ENCODE measurements around the gene GIT2. TPM values are rescaled to one million over a fixed set of nuclear protein-coding genes. Genes with fewer than 3 reads are reported as not detected.
A peak's percentile ranks its signal among the peaks of the same experiment; 100 is the strongest.

GIT2 gene
- total RNA-seq (2012; rRNA removed): 26.1 and 35.6 TPM in 2 replicates

- Histone ChIP-seq H3K9me3 (replicated peaks; ENCODE audit: low read length) (no peaks in the 10 kb centered on the region), H3K4me1 (ENCODE audit: control insufficient read depth, insufficient read depth, low read length) (peaks cover 26% of the 10 kb centered on the region), H3K4me2 (ENCODE audit: low read length) (peak within 1 kb of the TSS; percentile 92), H3K36me3 (ENCODE audit: insufficient read depth, low read length) (peaks cover 6% of the 10 kb centered on the region), H3K4me3 (ENCODE audit: low read length) (peak within 1 kb of the TSS; percentile 83), H3K9ac (ENCODE audit: low read depth, low read length) (peak within 1 kb of the TSS; percentile 93), H3K27me3 (ENCODE audit: control insufficient read depth, insufficient read depth, low read length) (no peaks in the 10 kb centered on the region)
These were observed at the start of gene GIT2 for GRCh38 chr12:109995686-109996482. Gene GIT2 (minus strand): TSS chr12:109996368. CDS start chr12:109996224, 144 bp downstream.

GRCh38 chr12:110042264-110042663 is 46.1 kb upstream of the GIT2 start:
- Histone ChIP-seq H3K36me3 (ENCODE audit: insufficient read depth, low read length) (peaks cover 31% of the 10 kb centered on the region), H3K4me3 (ENCODE audit: low read length) (no peak overlapping the region)

GRCh38 chr12:110039085-110039807 is 43.1 kb upstream of the GIT2 start:
- Histone ChIP-seq H3K4me1 (ENCODE audit: control insufficient read depth, insufficient read depth, low read length) (peaks cover 23% of the 10 kb centered on the region), H3K27me3 (ENCODE audit: control insufficient read depth, insufficient read depth, low read length) (no peaks in the 10 kb centered on the region), H3K4me2 (ENCODE audit: low read length) (peak overlapping the region; percentile 67), H3K9me3 (replicated peaks; ENCODE audit: low read length) (no peaks in the 10 kb centered on the region), H3K4me3 (ENCODE audit: low read length) (no peak overlapping the region), H3K36me3 (ENCODE audit: insufficient read depth, low read length) (peaks cover 54% of the 10 kb centered on the region), H3K9ac (ENCODE audit: low read depth, low read length) (peak overlapping the region; percentile 65)

More at GRCh38 chr12:110042264-110042663, 46.1 kb upstream of the GIT2 start:
- no peaks in the 10 kb centered on the region for H3K27me3 ChIP-seq (ENCODE audit: control insufficient read depth, insufficient read depth, low read length)
- no peak overlapping the region for H3K4me2 ChIP-seq (ENCODE audit: low read length)
- H3K4me1 ChIP-seq (ENCODE audit: control insufficient read depth, insufficient read depth, low read length): peaks cover 27% of the 10 kb centered on the region
- H3K9ac ChIP-seq (ENCODE audit: low read depth, low read length): no peak overlapping the region
- no peaks in the 10 kb centered on the region for H3K9me3 ChIP-seq (replicated peaks; ENCODE audit: low read length)

GRCh38 chr12:110038741-110039084 is 42.5 kb upstream of the GIT2 start:
- H3K27me3 ChIP-seq (ENCODE audit: control insufficient read depth, insufficient read depth, low read length): no peaks in the 10 kb centered on the region
- peaks cover 59% of the 10 kb centered on the region for H3K36me3 ChIP-seq (ENCODE audit: insufficient read depth, low read length)
- H3K4me1 ChIP-seq (ENCODE audit: control insufficient read depth, insufficient read depth, low read length): peaks cover 23% of the 10 kb centered on the region
- H3K4me3 ChIP-seq (ENCODE audit: low read length): no peak overlapping the region
- H3K9ac ChIP-seq (ENCODE audit: low read depth, low read length): peak overlapping the region; percentile 73
- no peaks in the 10 kb centered on the region for H3K9me3 ChIP-seq (replicated peaks; ENCODE audit: low read length)
- H3K4me2 ChIP-seq (ENCODE audit: low read length): peak overlapping the region; percentile 67

- Histone ChIP-seq H3K27me3 (ENCODE audit: control insufficient read depth, insufficient read depth, low read length) (no peaks in the 10 kb centered on the region), H3K36me3 (ENCODE audit: insufficient read depth, low read length) (peaks cover 65% of the 10 kb centered on the region), H3K9me3 (replicated peaks; ENCODE audit: low read length) (no peaks in the 10 kb centered on the region), H3K4me3 (ENCODE audit: low read length) (no peak overlapping the region), H3K9ac (ENCODE audit: low read depth, low read length) (no peak overlapping the region), H3K4me1 (ENCODE audit: control insufficient read depth, insufficient read depth, low read length) (peaks cover 20% of the 10 kb centered on the region), H3K4me2 (ENCODE audit: low read length) (no peak overlapping the region)
These were observed 41.1 kb upstream of the GIT2 start for GRCh38 chr12:110037315-110037714.

GRCh38 chr12:110035534-110036104 is 39.5 kb upstream of the GIT2 start:
- peaks cover 20% of the 10 kb centered on the region for H3K4me1 ChIP-seq (ENCODE audit: control insufficient read depth, insufficient read depth, low read length)
- no peak overlapping the region for H3K9ac ChIP-seq (ENCODE audit: low read depth, low read length)
- peaks cover 67% of the 10 kb centered on the region for H3K36me3 ChIP-seq (ENCODE audit: insufficient read depth, low read length)
- H3K4me2 ChIP-seq (ENCODE audit: low read length): no peak overlapping the region
- H3K9me3 ChIP-seq (replicated peaks; ENCODE audit: low read length): no peaks in the 10 kb centered on the region
- no peak overlapping the region for H3K4me3 ChIP-seq (ENCODE audit: low read length)
- H3K27me3 ChIP-seq (ENCODE audit: control insufficient read depth, insufficient read depth, low read length): no peaks in the 10 kb centered on the region

GRCh38 chr12:110033888-110034287 is 37.7 kb upstream of the GIT2 start:
- Histone ChIP-seq H3K9me3 (replicated peaks; ENCODE audit: low read length) (no peaks in the 10 kb centered on the region), H3K27me3 (ENCODE audit: control insufficient read depth, insufficient read depth, low read length) (no peaks in the 10 kb centered on the region), H3K4me3 (ENCODE audit: low read length) (no peak overlapping the region), H3K4me2 (ENCODE audit: low read length) (no peak overlapping the region), H3K9ac (ENCODE audit: low read depth, low read length) (no peak overlapping the region), H3K36me3 (ENCODE audit: insufficient read depth, low read length) (peaks cover 74% of the 10 kb centered on the region), H3K4me1 (ENCODE audit: control insufficient read depth, insufficient read depth, low read length) (peaks cover 11% of the 10 kb centered on the region)

GRCh38 chr12:110029290-110029815 is 33.2 kb upstream of the GIT2 start:
- Histone ChIP-seq H3K36me3 (ENCODE audit: insufficient read depth, low read length) (peaks cover 65% of the 10 kb centered on the region), H3K9me3 (replicated peaks; ENCODE audit: low read length) (no peaks in the 10 kb centered on the region), H3K4me2 (ENCODE audit: low read length) (no peak overlapping the region), H3K27me3 (ENCODE audit: control insufficient read depth, insufficient read depth, low read length) (no peaks in the 10 kb centered on the region), H3K4me1 (ENCODE audit: control insufficient read depth, insufficient read depth, low read length) (peaks cover 11% of the 10 kb centered on the region), H3K4me3 (ENCODE audit: low read length) (no peak overlapping the region), H3K9ac (ENCODE audit: low read depth, low read length) (no peak overlapping the region)

- H3K36me3 ChIP-seq (ENCODE audit: insufficient read depth, low read length): peaks cover 55% of the 10 kb centered on the region
These were observed 32.2 kb upstream of the GIT2 start for GRCh38 chr12:110028323-110028722.

GRCh38 chr12:110024051-110024450 is 27.9 kb upstream of the GIT2 start:
- H3K9me3 ChIP-seq (replicated peaks; ENCODE audit: low read length): no peaks in the 10 kb centered on the region
- peaks cover 59% of the 10 kb centered on the region for H3K36me3 ChIP-seq (ENCODE audit: insufficient read depth, low read length)
- H3K27me3 ChIP-seq (ENCODE audit: control insufficient read depth, insufficient read depth, low read length): no peaks in the 10 kb centered on the region
- H3K4me2 ChIP-seq (ENCODE audit: low read length): peak overlapping the region; percentile 60
- peaks cover 45% of the 10 kb centered on the region for H3K4me1 ChIP-seq (ENCODE audit: control insufficient read depth, insufficient read depth, low read length)
- H3K4me3 ChIP-seq (ENCODE audit: low read length): no peak overlapping the region
- peak overlapping the region; percentile 7 for H3K9ac ChIP-seq (ENCODE audit: low read depth, low read length)

More at GRCh38 chr12:110028323-110028722, 32.2 kb upstream of the GIT2 start:
- no peaks in the 10 kb centered on the region for H3K9me3 ChIP-seq (replicated peaks; ENCODE audit: low read length)
- H3K4me2 ChIP-seq (ENCODE audit: low read length): no peak overlapping the region
- no peak overlapping the region for H3K4me3 ChIP-seq (ENCODE audit: low read length)
- H3K4me1 ChIP-seq (ENCODE audit: control insufficient read depth, insufficient read depth, low read length): peaks cover 22% of the 10 kb centered on the region
- H3K27me3 ChIP-seq (ENCODE audit: control insufficient read depth, insufficient read depth, low read length): no peaks in the 10 kb centered on the region
- H3K9ac ChIP-seq (ENCODE audit: low read depth, low read length): no peak overlapping the region
